IMR-90 (cell line): ENCODE data around the gene CLCF1.

Experiments used
- BHLHE40 ChIP-seq: fragments of 150-350 bp; IDR thresholded peaks from 2 replicates; pipeline ENCODE4 v1.6.1; 2016; ENCODE audit warnings: mild to moderate bottlenecking, low read depth, low read length
- POLR2A ChIP-seq: IDR thresholded peaks from 2 replicates; pipeline ENCODE4 v1.6.1; 2012; ENCODE audit warnings: mild to moderate bottlenecking, low read depth, low read length
- TF ChIP-seq, protein P1 (sequence below): conservative IDR thresholded peaks from 2 replicates; pipeline ENCODE4 v1.5.1; 2012; ENCODE audit warnings: mild to moderate bottlenecking, low read depth, low read length, improper control_type of control experiment

DNA sequence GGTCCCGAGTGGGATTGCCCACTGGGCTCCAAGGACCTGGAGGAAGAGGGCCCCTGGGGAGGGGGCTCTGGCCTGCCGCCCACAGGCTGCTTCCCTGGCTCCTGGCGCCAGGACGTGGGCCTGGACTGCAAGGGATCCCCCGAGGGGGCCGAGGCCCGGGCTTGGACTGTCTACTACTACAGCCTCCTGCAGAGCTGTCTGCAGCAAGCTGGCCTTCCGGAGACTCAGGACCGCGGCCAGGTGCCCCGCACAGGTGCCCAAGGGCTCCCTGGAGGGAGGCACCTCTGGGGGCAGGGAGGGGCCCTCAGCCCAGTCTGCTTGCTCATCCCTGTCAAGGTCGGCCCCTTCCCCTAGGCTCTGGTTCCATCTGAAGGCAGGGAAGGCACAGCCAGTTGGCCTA is 44.0 kb upstream of the CLCF1 start:
- TF ChIP-seq BHLHE40 (no peak), POLR2A (no peak)
- TF ChIP-seq, protein P1, sequence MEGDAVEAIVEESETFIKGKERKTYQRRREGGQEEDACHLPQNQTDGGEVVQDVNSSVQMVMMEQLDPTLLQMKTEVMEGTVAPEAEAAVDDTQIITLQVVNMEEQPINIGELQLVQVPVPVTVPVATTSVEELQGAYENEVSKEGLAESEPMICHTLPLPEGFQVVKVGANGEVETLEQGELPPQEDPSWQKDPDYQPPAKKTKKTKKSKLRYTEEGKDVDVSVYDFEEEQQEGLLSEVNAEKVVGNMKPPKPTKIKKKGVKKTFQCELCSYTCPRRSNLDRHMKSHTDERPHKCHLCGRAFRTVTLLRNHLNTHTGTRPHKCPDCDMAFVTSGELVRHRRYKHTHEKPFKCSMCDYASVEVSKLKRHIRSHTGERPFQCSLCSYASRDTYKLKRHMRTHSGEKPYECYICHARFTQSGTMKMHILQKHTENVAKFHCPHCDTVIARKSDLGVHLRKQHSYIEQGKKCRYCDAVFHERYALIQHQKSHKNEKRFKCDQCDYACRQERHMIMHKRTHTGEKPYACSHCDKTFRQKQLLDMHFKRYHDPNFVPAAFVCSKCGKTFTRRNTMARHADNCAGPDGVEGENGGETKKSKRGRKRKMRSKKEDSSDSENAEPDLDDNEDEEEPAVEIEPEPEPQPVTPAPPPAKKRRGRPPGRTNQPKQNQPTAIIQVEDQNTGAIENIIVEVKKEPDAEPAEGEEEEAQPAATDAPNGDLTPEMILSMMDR: no peak
